NB4 (cell line): ENCODE measurements around the gene ARL4A.

Experiments
- DNase-seq: peaks from one replicate; pipeline ENCODE4 v3.0.0; 2010; ENCODE audit warnings: low read depth
- H3K4me3 ChIP-seq: one replicate; pipeline ENCODE4 v1.5.1; 2011; ENCODE audit warnings: mild to moderate bottlenecking, low read depth, low read length, moderate library complexity
- CTCF ChIP-seq: IDR thresholded peaks from one replicate; pipeline ENCODE4 v1.5.1; 2012; ENCODE audit warnings: low read depth, low read length
- MAX ChIP-seq: IDR thresholded peaks from 2 replicates; pipeline ENCODE4 v1.6.1; 2011; ENCODE audit warnings: low read depth, low read length
- MYC ChIP-seq: IDR thresholded peaks from 2 replicates; pipeline ENCODE4 v1.6.1; 2011; ENCODE audit warnings: low read depth, low read length
- POLR2A ChIP-seq: IDR thresholded peaks from 2 replicates; pipeline ENCODE4 v1.6.1; 2011; ENCODE audit warnings: mild to moderate bottlenecking; ENCODE audit not compliant: insufficient read length; ENCODE audit errors: extremely low read depth

Gene ARL4A

GRCh38 chr7:12715372-12716133, 28.1 kb downstream of the ARL4A start:
- H3K4me3 ChIP-seq = peak overlapping the region; percentile 65
- DNase-seq = peak; percentile 99
- TF ChIP-seq MAX (peak; percentile 53), MYC (no peak; the same call in none of the 2 replicates), POLR2A (peak; percentile 63)

GRCh38 chr7:12716134-12716681, 28.8 kb downstream of the ARL4A start:
- no peak for DNase-seq
- H3K4me3 ChIP-seq = peak overlapping the region; percentile 65
- TF ChIP-seq MYC (no peak), POLR2A (no peak), CTCF (no peak), MAX (no peak; the same call in 1 of the 2 replicates)

GRCh38 chr7:12716722-12717121, 29.3 kb downstream of the ARL4A start:
- no peak overlapping the region for H3K4me3 ChIP-seq
- TF ChIP-seq MYC = no peak
- no peak for TF ChIP-seq MAX
- no peak for TF ChIP-seq CTCF
- no peak for TF ChIP-seq POLR2A
- DNase-seq = no peak

- peak; percentile 84 for DNase-seq
- TF ChIP-seq MYC (no peak), MAX (no peak), CTCF (no peak)
- peak overlapping the region; percentile 30 for H3K4me3 ChIP-seq
Measured at GRCh38 chr7:12719141-12719919, 31.9 kb downstream of the ARL4A start.

- TF ChIP-seq MYC (peak; percentile 59; the same call in 1 of the 2 replicates), CTCF (no peak)
- H3K4me3 ChIP-seq = peak overlapping the region; percentile 30
Measured at GRCh38 chr7:12719981-12720865, 32.8 kb downstream of the ARL4A start.

More at GRCh38 chr7:12719981-12720865, 32.8 kb downstream of the ARL4A start:
- DNase-seq = peak; percentile 79
